ENCODE data around the gene ZNF101. TPM values are rescaled to one million over a fixed set of nuclear protein-coding genes. Genes with fewer than 3 reads are reported as not detected.

Gene ZNF101
- polyA plus RNA-seq, 1 donor from 2014 or later, result 12.2 TPM

DNA sequence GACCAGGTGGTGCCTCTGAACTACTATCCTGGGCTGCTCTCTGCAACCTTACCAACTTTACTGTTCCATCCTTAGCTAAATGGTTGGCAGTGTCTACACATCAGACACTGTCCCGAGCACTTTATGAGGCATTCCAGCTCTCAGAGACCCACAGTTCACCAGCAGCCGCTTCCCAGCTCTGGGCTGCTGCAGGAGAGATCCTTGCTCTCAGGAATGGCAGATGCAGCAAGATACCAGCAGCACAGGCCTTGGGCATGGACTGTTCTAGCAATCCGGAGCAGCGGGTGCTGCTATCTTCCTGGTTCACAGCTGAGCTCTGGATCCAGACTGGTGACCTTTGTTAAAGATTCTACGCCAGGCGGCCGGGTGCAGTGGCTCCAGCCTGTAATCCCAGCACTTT is 37.3 kb upstream of the ZNF101 start:
- H3K9me3 ChIP-seq (ENCODE audit: low read length), result no peaks in the 10 kb centered on the region

DNA sequence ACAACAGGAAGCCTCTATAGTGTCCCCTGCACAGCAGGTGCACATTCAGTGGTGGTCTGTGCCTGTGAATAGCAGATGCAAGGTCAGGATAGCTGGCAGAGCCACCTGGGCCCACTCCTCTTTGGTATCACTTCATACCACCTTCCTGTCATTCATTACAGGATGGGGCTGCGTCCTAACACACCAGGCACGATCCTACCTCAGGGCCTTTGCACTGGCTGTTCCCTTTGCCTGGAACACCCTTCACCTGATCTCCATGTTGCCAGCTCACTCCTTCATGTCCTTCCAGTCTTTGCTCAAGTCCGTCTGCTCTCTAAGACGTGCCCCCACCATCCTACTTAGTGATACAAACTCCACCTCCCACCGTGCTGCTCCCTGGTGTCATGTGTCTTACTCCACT is 36.0 kb upstream of the ZNF101 start:
- H3K4me2 ChIP-seq (ENCODE audit: low read length), result no peak overlapping the region
- H3F3A ChIP-seq (ENCODE audit: insufficient read depth, low read length, poor library complexity, severe bottlenecking), result no peaks in the 10 kb centered on the region
- H3K79me2 ChIP-seq (replicated peaks; ENCODE audit: insufficient read depth, low read length), result no peaks in the 10 kb centered on the region
- H3K9me3 ChIP-seq (ENCODE audit: low read length), result no peaks in the 10 kb centered on the region
- TF ChIP-seq, protein P1, sequence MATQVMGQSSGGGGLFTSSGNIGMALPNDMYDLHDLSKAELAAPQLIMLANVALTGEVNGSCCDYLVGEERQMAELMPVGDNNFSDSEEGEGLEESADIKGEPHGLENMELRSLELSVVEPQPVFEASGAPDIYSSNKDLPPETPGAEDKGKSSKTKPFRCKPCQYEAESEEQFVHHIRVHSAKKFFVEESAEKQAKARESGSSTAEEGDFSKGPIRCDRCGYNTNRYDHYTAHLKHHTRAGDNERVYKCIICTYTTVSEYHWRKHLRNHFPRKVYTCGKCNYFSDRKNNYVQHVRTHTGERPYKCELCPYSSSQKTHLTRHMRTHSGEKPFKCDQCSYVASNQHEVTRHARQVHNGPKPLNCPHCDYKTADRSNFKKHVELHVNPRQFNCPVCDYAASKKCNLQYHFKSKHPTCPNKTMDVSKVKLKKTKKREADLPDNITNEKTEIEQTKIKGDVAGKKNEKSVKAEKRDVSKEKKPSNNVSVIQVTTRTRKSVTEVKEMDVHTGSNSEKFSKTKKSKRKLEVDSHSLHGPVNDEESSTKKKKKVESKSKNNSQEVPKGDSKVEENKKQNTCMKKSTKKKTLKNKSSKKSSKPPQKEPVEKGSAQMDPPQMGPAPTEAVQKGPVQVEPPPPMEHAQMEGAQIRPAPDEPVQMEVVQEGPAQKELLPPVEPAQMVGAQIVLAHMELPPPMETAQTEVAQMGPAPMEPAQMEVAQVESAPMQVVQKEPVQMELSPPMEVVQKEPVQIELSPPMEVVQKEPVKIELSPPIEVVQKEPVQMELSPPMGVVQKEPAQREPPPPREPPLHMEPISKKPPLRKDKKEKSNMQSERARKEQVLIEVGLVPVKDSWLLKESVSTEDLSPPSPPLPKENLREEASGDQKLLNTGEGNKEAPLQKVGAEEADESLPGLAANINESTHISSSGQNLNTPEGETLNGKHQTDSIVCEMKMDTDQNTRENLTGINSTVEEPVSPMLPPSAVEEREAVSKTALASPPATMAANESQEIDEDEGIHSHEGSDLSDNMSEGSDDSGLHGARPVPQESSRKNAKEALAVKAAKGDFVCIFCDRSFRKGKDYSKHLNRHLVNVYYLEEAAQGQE (IDR thresholded peaks at IDR 0.05; ENCODE audit: borderline replicate concordance), result no peak
- TF ChIP-seq TAF1 (IDR thresholded peaks at IDR 0.05; ENCODE audit: low read depth) (no peak), EZH2 (IDR thresholded peaks at IDR 0.05; ENCODE audit: borderline replicate concordance, insufficient read depth, low read length, poor library complexity, severe bottlenecking) (no peak), EP300 (conservative IDR thresholded peaks at IDR 0.05; ENCODE audit: poor library complexity, severe bottlenecking) (no peak)
- no peak overlapping the region for H2AFZ ChIP-seq (ENCODE audit: low read depth, low read length)
- H3K36me3 ChIP-seq (ENCODE audit: insufficient read depth, low read length), result no peaks in the 10 kb centered on the region
- H4K20me1 ChIP-seq (ENCODE audit: insufficient read depth), result no peaks in the 10 kb centered on the region
- H3K4me3 ChIP-seq (ENCODE audit: low read length), result no peak overlapping the region
- H3K27me3 ChIP-seq (ENCODE audit: insufficient read depth, low read depth, low read length), result no peaks in the 10 kb centered on the region
- H3K9me2 ChIP-seq (ENCODE audit: insufficient read depth, low read length), result no peaks in the 10 kb centered on the region
- H3K27ac ChIP-seq (ENCODE audit: low read length), result no peak overlapping the region
- no peak overlapping the region for H3K9ac ChIP-seq (ENCODE audit: low read length)

More for the DNA sequence above, 37.3 kb upstream of the ZNF101 start:
- H4K20me1 ChIP-seq (ENCODE audit: insufficient read depth), result no peaks in the 10 kb centered on the region
- no peaks in the 10 kb centered on the region for H3K27me3 ChIP-seq (ENCODE audit: insufficient read depth, low read depth, low read length)
- H3K27ac ChIP-seq (ENCODE audit: low read length), result no peak overlapping the region
- TF ChIP-seq EZH2 (IDR thresholded peaks at IDR 0.05; ENCODE audit: borderline replicate concordance, insufficient read depth, low read length, poor library complexity, severe bottlenecking) (no peak), MXI1 (conservative IDR thresholded peaks at IDR 0.05; ENCODE audit: poor library complexity, severe bottlenecking) (no peak), RAD21 (conservative IDR thresholded peaks at IDR 0.05) (no peak), EP300 (conservative IDR thresholded peaks at IDR 0.05; ENCODE audit: poor library complexity, severe bottlenecking) (no peak), SMC3 (conservative IDR thresholded peaks at IDR 0.05; ENCODE audit: poor library complexity) (no peak)
- TF ChIP-seq, protein P1 (IDR thresholded peaks at IDR 0.05; ENCODE audit: borderline replicate concordance), result no peak
- no peak overlapping the region for H3K9ac ChIP-seq (ENCODE audit: low read length)
- H3K79me2 ChIP-seq (replicated peaks; ENCODE audit: insufficient read depth, low read length), result no peaks in the 10 kb centered on the region
- no peaks in the 10 kb centered on the region for H3K9me2 ChIP-seq (ENCODE audit: insufficient read depth, low read length)
- H3K4me2 ChIP-seq (ENCODE audit: low read length), result no peak overlapping the region
- no peak overlapping the region for H2AFZ ChIP-seq (ENCODE audit: low read depth, low read length)
- no peaks in the 10 kb centered on the region for H3K36me3 ChIP-seq (ENCODE audit: insufficient read depth, low read length)
- H3F3A ChIP-seq (ENCODE audit: insufficient read depth, low read length, poor library complexity, severe bottlenecking), result no peaks in the 10 kb centered on the region
- no peak overlapping the region for H3K4me3 ChIP-seq (ENCODE audit: low read length)
